SK-N-MC (cell line): ENCODE measurements around the gene C6orf15.

Experiments used
- DNase-seq: peaks from one replicate; pipeline ENCODE4 v3.0.0-alpha.2; 2011; ENCODE audit warnings: low read depth, low spot score
- H3K27ac ChIP-seq: fragments of 200-600 bp; sonication (generic); 2 replicates; pipeline ENCODE4 v1.5.1; 2016; ENCODE audit warnings: mixed run types
- H3K36me3 ChIP-seq: fragments of 200-600 bp; sonication (generic); 2 replicates; pipeline ENCODE4 v1.6.1; 2017; ENCODE audit warnings: antibody characterized with exemption, low read length, mixed read lengths; ENCODE audit not compliant: insufficient read depth
- H3K4me3 ChIP-seq: fragments of 200-600 bp; sonication (generic); 2 replicates; pipeline ENCODE4 v1.5.1; 2016
- H3K9ac ChIP-seq: fragments of 200-600 bp; sonication (generic); 2 replicates; pipeline ENCODE4 v1.8.0; 2017; ENCODE audit warnings: mixed run types, mixed read lengths; ENCODE audit not compliant: insufficient read length
- H3K9me3 ChIP-seq: fragments of 200-600 bp; sonication (generic); 2 replicates; pipeline ENCODE4 v1.6.1; 2017; ENCODE audit warnings: low read depth, mild to moderate bottlenecking, antibody characterized with exemption, low read length, moderate library complexity, mixed read lengths
- EZH2 ChIP-seq: fragments of 200-600 bp; sonication (generic); IDR thresholded peaks from one replicate; pipeline ENCODE4 v1.6.1; 2017; ENCODE audit warnings: antibody characterized with exemption
- FOXP2 ChIP-seq: optimal IDR thresholded peaks from 2 replicates; pipeline ENCODE3; 2011; ENCODE audit warnings: mild to moderate bottlenecking, moderate library complexity; ENCODE audit not compliant: insufficient read depth; ENCODE audit errors: extremely low read length, control extremely low read depth
- POLR2AphosphoS5 ChIP-seq: IDR thresholded peaks from 2 replicates; pipeline ENCODE4 v1.6.1; 2012; ENCODE audit warnings: mild to moderate bottlenecking, low read depth, low read length, borderline replicate concordance

Gene C6orf15

GRCh38 chr6:31152781-31153180 lies 40.4 kb upstream of the C6orf15 start:
- Histone ChIP-seq H3K27ac (no peak overlapping the region), H3K36me3 (peaks cover 19% of the 10 kb centered on the region; the same call in 1 of the 2 replicates), H3K9me3 (no peaks in the 10 kb centered on the region), H3K4me3 (no peak overlapping the region), H3K9ac (no peak overlapping the region)
- no peak for DNase-seq
- no peak for TF ChIP-seq POLR2AphosphoS5
- no peak for TF ChIP-seq EZH2
- no peak for TF ChIP-seq FOXP2

- H3K27ac ChIP-seq = no peak overlapping the region
- H3K4me3 ChIP-seq = no peak overlapping the region
- H3K36me3 ChIP-seq = peaks cover 8% of the 10 kb centered on the region; the same call in 1 of the 2 replicates
- H3K9me3 ChIP-seq = no peaks in the 10 kb centered on the region
- TF ChIP-seq FOXP2 (no peak), POLR2AphosphoS5 (no peak), EZH2 (no peak)
- DNase-seq = no peak
- H3K9ac ChIP-seq = no peak overlapping the region
These were observed 37.6 kb upstream of the C6orf15 start for GRCh38 chr6:31149827-31150447.

GRCh38 chr6:31145386-31145785 lies 33.0 kb upstream of the C6orf15 start:
- TF ChIP-seq FOXP2 (no peak), EZH2 (no peak), POLR2AphosphoS5 (no peak)
- peaks cover 13% of the 10 kb centered on the region; the same call in 1 of the 2 replicates for H3K36me3 ChIP-seq
- no peak overlapping the region for H3K4me3 ChIP-seq
- no peak for DNase-seq
- H3K9ac ChIP-seq = no peak overlapping the region
- H3K27ac ChIP-seq = no peak overlapping the region
- H3K9me3 ChIP-seq = no peaks in the 10 kb centered on the region

GRCh38 chr6:31144970-31145340 lies 32.6 kb upstream of the C6orf15 start:
- Histone ChIP-seq H3K9me3 (no peaks in the 10 kb centered on the region), H3K36me3 (peaks cover 13% of the 10 kb centered on the region; the same call in 1 of the 2 replicates), H3K27ac (no peak overlapping the region), H3K9ac (no peak overlapping the region), H3K4me3 (no peak overlapping the region)
- TF ChIP-seq POLR2AphosphoS5 (no peak), FOXP2 (no peak), EZH2 (no peak)
- DNase-seq = no peak

- Histone ChIP-seq H3K27ac (no peak overlapping the region), H3K36me3 (peaks cover 13% of the 10 kb centered on the region; the same call in 1 of the 2 replicates), H3K9ac (no peak overlapping the region), H3K4me3 (no peak overlapping the region), H3K9me3 (no peaks in the 10 kb centered on the region)
- no peak for DNase-seq
- TF ChIP-seq EZH2 = no peak
- TF ChIP-seq POLR2AphosphoS5 = no peak
- no peak for TF ChIP-seq FOXP2
These were observed 32.1 kb upstream of the C6orf15 start for GRCh38 chr6:31144296-31144969.

GRCh38 chr6:31143148-31143547 lies 30.8 kb upstream of the C6orf15 start:
- H3K4me3 ChIP-seq = no peak overlapping the region
- no peak for DNase-seq
- TF ChIP-seq POLR2AphosphoS5 (no peak), FOXP2 (no peak), EZH2 (no peak)
- no peak overlapping the region for H3K27ac ChIP-seq
- no peak overlapping the region for H3K9ac ChIP-seq
- peaks cover 10% of the 10 kb centered on the region; the same call in 1 of the 2 replicates for H3K36me3 ChIP-seq
- no peaks in the 10 kb centered on the region for H3K9me3 ChIP-seq

- TF ChIP-seq POLR2AphosphoS5 (no peak), EZH2 (no peak), FOXP2 (no peak)
- H3K27ac ChIP-seq = no peak overlapping the region
- H3K36me3 ChIP-seq = peaks cover 8% of the 10 kb centered on the region; the same call in 1 of the 2 replicates
- H3K4me3 ChIP-seq = no peak overlapping the region
- DNase-seq = no peak
- no peaks in the 10 kb centered on the region for H3K9me3 ChIP-seq
- no peak overlapping the region for H3K9ac ChIP-seq
These were observed 30.0 kb upstream of the C6orf15 start for GRCh38 chr6:31142361-31142761.

GRCh38 chr6:31140643-31141042 lies 28.3 kb upstream of the C6orf15 start:
- Histone ChIP-seq H3K36me3 (peaks cover 8% of the 10 kb centered on the region; the same call in 1 of the 2 replicates), H3K4me3 (no peak overlapping the region), H3K9me3 (no peaks in the 10 kb centered on the region), H3K9ac (no peak overlapping the region), H3K27ac (no peak overlapping the region)
- no peak for DNase-seq
- TF ChIP-seq EZH2 (no peak), FOXP2 (no peak), POLR2AphosphoS5 (no peak)

- Histone ChIP-seq H3K4me3 (no peak overlapping the region), H3K9ac (no peak overlapping the region), H3K36me3 (peaks cover 8% of the 10 kb centered on the region; the same call in 1 of the 2 replicates), H3K27ac (no peak overlapping the region), H3K9me3 (no peaks in the 10 kb centered on the region)
- TF ChIP-seq POLR2AphosphoS5 = no peak
- TF ChIP-seq FOXP2 = no peak
- no peak for TF ChIP-seq EZH2
- no peak for DNase-seq
These were observed 27.2 kb upstream of the C6orf15 start for GRCh38 chr6:31139599-31139998.
